GM19238 (cell line): ENCODE measurements around the gene PPP4C.

Source experiments
- DNase-seq: peaks from one replicate; pipeline ENCODE4 v3.0.0; 2011; ENCODE audit warnings: low spot score; ENCODE audit not compliant: insufficient read length

Gene PPP4C

GRCh38 chr16:30054959-30055553 lies 20.7 kb upstream of the PPP4C start:
- no peak for DNase-seq

- DNase-seq, result no peak
Measured at GRCh38 chr16:30060346-30060745, 15.4 kb upstream of the PPP4C start.

- DNase-seq, result no peak
Measured at GRCh38 chr16:30060836-30061554, 14.8 kb upstream of the PPP4C start.

- no peak for DNase-seq
Measured at GRCh38 chr16:30063278-30063892, 12.4 kb upstream of the PPP4C start.

- DNase-seq, result peak; percentile 71
Measured at GRCh38 chr16:30063893-30064728, 11.7 kb upstream of the PPP4C start.

GRCh38 chr16:30064729-30065101 lies 11.1 kb upstream of the PPP4C start:
- DNase-seq, result no peak

GRCh38 chr16:30065102-30065942 lies 10.5 kb upstream of the PPP4C start, which contains the start of gene ALDOA:
ALDOA (plus strand) TSS chr16:30065760; CDS start chr16:30066898, 1,138 bp downstream.
- peak; percentile 94 for DNase-seq

GRCh38 chr16:30065943-30066760 lies 9.6 kb upstream of the PPP4C start:
- DNase-seq, result no peak

GRCh38 chr16:30066761-30067583 lies 8.8 kb upstream of the PPP4C start:
- no peak for DNase-seq

- no peak for DNase-seq
Measured at GRCh38 chr16:30067584-30067916, 8.2 kb upstream of the PPP4C start.

- no peak for DNase-seq
Measured at GRCh38 chr16:30068333-30068732, 7.5 kb upstream of the PPP4C start.

GRCh38 chr16:30068750-30069610 lies 6.8 kb upstream of the PPP4C start:
- DNase-seq, result no peak

- DNase-seq, result no peak
Measured at GRCh38 chr16:30069611-30070462, 6.0 kb upstream of the PPP4C start.

- no peak for DNase-seq
Measured at GRCh38 chr16:30070490-30070889, 5.3 kb upstream of the PPP4C start.

GRCh38 chr16:30076276-30076791 lies 540 bp downstream of the PPP4C start:
- no peak for DNase-seq

- no peak for DNase-seq
Measured at GRCh38 chr16:30077656-30078055, 1.9 kb downstream of the PPP4C start.

- DNase-seq, result no peak
Measured at GRCh38 chr16:30078744-30079143, 3.0 kb downstream of the PPP4C start.
